ENCODE data around the gene PRCC.

Gene PRCC

DNA sequence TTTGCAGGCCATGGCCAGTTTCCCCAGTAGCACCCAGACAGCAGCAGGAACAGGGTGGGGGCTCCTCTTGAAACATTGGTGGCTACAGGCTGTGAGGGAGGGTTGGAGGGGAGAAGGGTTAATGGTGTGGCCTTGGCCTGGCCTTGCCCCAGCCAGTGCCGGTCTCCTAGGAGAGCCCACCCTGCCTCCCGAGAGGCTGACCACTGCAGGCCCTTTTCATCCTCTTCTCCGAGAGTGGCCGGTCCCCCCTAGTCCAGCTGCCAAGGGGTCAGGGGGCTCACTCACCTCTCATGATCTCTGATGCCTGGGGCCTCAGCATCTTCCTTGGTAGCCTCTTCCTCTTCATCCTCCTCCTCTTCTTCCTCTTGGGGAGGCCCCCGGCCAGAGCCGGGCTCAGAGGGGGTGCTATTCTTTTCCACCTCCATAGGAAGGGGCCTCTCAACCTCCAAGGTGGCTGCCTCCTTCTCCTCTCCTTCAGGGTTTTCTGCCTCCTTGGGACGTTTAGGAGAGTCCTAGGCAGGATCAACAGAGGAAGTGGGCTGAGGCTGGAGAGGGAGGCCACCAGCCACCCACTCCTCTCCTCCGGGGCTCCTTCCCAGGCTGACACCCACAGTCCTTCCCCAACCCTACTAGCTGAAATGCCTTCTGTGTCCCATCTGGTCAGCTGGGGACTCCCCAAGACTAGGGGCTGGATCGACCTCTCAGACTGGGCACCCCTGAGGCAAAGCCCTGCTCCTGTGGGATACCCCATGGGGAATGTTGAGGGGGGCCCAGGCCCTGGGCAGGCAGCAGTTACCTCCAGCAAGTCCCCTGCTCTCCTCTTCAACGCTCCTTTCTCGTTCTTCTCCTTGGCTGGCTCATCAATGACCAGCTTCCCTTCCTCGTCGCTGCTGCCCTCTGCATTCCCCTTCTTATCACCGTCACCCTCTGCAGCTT is 23.7 kb upstream of the PRCC start:
- Histone ChIP-seq H3K4me3 (no peak overlapping the region), H3K27ac (peak overlapping the region in 10 of 21 experiments; percentile 11 to 100 (median 77))

DNA sequence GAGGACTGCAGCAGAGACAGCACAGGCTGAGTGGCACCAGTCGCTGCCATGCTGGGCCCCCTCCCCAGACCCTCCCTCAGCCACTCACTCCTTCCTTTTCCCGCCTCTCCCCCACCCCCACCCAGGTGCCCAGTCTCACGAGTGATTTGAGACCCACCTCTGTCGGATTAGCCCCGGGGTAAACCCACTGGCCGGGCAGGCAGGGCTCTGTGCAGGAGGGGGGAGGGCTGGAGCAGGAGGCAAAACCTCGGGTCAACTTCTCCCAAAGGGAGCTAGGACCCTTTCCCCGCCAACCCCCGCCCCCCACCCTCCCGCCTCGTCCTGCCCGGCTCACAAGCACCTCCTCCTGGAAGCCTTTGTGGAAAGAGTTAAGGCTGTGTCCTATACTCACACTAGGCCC is 23.0 kb upstream of the PRCC start:
- Histone ChIP-seq H3K27ac (peak overlapping the region in 12 of 21 experiments; percentile 11 to 100 (median 61)), H3K4me3 (no peak overlapping the region)

DNA sequence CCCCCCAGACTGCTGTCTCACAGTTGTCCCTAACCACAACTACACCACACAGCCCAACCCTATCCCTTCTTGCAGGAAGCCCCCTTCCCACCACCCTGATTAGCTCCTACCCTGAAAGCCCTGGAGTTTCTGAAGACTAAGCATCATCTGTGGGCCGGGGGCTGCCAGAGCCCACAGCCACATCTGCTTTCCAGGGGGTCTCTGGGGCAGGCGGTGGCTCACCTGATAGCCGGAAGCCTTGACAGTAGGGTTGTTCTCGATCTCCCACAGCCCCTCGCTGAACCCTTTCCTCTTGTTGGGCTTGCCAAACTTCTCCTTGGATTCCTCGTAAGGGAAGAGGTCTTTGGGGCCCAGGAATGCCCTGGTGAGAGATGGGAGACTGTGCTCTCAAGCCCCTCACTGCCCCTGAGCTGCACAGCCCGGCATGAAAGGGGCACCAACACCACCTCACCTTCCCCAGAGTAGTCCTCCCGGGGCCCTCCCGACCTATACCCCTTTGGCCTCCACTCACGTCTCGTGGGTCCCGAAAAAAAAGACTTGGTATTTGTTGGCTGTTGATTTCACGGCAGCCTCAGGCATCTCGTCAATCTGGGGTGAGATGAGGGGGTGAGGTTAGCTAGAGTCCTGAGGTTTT is 22.4 kb upstream of the PRCC start:
- Histone ChIP-seq H3K27ac (peak overlapping the region in 16 of 21 experiments; percentile 9 to 100 (median 97)), H3K4me3 (no peak overlapping the region)

DNA sequence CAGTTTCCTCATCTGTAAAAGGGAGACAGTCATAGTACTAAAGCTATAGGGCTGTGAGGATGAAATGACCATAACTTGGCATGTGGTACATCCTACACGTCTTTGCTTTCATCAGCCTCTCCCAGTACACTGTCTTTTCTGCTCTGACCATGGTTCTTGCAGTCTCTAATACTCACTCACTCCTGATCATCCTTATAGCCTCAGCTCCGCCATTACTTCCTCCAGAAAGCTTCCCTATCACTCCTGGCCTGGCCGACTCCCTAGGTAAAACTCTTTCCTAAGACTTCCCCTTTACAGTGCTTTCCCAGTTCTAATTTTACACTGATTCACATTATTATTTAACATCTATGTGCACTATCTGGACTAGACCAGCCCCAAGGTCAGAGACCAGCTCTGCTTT is 21.5 kb upstream of the PRCC start:
- Histone ChIP-seq H3K27ac (peak overlapping the region in 18 of 21 experiments; percentile 94 to 100 (median 99)), H3K4me3 (no peak overlapping the region)

DNA sequence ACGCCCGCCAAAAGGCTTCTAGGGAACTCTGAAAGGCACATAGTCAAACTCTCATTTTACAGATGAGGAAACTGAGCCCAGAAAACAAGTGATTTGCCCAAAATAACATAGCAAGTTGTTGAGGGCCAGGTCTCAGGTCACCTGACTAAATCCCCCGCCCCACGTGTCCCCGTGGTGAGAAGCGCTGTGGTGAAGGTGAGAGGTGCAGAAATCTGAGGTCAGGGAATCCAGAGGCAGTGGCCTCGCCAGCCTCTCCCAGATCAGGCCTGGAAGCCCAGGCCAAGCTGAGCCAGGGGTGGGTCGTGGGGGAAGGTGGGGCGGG is 21.0 kb upstream of the PRCC start:
- Histone ChIP-seq H3K4me3 (peak overlapping the region in 6 of 7 experiments; percentile 19 to 97 (median 79)), H3K27ac (peak overlapping the region; percentile 79 to 100 (median 99))

DNA sequence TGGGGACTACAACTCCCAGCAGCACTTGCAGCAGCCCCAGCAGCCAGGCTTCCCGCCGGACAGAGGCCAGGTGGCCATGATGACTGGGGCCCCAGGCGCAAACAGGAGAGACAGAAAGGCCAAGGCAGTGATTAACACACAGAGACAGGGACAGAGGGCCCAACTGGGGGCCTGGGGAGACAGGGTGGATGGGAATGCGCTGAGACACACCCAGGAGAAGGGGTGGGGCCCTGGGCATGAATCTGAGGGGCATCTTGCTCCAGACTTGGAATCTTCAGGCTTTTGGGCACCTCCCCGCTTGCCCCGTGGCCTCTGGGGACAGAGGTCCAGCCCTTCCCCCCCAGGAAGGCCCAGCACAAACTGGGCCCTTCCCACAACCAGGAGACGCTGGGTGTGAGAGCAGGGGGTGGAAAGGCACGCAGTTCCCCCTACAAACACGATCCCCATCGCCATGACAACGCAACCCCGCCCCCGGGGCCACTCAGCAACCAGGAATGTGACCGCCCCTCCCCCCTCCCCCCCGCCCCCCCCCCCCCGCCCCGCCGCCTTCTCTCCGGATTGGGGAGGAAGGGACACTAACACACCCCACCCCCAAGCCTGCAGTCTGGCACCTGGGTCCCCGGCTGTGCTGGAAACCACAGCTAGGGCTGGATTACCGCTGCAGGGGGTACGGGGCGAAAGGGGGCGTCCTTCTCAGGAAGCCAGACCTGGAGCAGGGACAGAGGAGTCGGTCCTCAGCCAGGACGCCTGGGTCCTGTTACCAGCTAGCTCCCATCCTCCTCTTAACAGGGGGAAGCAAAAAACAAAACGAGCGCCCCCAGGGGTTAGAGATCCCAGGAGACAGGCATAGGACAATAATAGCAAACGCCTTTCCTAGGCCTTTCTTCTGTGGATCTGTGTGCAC is 20.4 kb upstream of the PRCC start:
- Histone ChIP-seq H3K4me3 (peak overlapping the region; percentile 22 to 97 (median 66)), H3K27ac (peak overlapping the region; percentile 79 to 100 (median 99))

DNA sequence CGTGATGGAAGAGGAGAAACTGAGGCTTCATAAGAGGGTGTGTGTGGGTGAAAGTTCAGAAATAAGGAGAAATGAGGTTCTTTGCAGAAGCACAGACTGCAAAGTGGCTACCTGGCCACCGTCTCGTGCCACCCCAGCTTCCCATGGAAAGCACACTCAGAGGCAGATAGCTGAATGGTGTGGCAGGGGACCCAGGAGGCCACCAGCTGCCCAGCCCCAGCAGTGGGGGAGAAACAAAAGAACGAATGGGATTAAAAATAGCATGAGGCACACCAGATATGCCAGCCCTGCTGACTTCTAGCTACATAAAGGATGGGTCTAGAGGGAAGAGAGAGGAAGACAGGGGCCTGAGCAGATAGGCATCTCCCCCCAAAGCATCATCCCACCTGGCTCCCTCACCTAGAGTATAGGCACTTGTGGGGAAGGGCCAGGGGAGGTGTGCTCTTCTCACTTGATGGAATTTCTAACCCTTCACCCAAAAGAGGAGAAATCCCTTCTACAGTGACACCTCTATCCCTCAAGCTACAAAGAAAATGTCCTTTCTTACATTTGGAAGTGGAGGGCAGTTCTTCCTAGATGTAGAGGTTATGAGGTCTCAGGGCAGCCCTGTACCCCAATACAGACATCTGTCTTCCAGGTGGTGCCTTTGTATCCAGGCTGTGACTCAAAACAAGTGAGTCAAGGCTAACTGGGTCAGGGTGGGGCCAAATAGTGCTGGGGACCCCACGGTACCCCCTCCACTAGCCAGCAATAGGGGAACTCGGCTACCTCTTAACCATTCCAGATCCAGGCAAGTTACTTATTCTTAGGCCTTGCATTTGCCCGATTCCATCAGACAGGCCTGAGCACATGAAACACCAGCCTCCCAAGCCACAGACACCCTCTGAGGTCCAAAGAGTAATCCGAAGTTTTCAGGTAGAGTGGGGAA is 19.3 kb upstream of the PRCC start:
- H3K27ac ChIP-seq = peak overlapping the region; percentile 83 to 100 (median 99)
- peak overlapping the region; percentile 22 to 99 (median 92) for H3K4me3 ChIP-seq

DNA sequence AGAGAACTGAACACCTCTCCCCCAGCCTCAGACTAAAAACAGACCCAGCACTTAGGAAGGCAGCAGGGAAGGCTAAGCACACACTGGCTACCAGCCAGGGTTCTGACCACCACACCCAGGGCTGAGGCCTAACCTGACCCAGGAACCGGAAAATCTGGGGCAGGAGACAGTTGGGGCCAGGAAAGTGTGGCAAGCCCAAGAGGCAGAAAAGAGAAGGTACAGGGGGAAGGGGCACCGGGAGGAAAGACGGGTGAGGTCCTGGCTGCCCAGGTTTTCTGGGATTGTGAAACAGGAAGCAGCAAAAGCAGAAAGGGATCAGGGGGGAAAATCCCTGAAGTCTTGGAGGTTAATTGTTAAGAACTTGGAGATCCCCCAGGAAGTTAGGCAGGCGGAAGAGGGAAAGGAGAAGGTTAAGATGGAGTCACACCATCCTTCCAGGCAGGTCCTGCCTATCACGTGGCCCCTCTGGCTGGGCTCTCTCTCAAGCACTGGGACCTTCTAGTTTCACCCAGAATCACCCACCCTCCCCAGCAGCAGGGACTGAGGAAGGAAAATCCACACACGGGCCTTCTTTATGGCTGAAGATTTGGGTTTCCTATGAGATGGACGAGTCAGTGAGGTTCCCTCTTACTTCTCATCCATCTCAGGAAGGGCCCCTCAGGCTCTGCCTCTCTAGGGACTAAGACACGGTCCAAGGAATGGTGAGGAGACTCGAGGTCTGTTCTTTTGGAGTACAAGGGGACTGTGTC is 18.5 kb upstream of the PRCC start:
- Histone ChIP-seq H3K27ac (peak overlapping the region; percentile 83 to 100 (median 99)), H3K4me3 (peak overlapping the region; percentile 56 to 99 (median 92))

DNA sequence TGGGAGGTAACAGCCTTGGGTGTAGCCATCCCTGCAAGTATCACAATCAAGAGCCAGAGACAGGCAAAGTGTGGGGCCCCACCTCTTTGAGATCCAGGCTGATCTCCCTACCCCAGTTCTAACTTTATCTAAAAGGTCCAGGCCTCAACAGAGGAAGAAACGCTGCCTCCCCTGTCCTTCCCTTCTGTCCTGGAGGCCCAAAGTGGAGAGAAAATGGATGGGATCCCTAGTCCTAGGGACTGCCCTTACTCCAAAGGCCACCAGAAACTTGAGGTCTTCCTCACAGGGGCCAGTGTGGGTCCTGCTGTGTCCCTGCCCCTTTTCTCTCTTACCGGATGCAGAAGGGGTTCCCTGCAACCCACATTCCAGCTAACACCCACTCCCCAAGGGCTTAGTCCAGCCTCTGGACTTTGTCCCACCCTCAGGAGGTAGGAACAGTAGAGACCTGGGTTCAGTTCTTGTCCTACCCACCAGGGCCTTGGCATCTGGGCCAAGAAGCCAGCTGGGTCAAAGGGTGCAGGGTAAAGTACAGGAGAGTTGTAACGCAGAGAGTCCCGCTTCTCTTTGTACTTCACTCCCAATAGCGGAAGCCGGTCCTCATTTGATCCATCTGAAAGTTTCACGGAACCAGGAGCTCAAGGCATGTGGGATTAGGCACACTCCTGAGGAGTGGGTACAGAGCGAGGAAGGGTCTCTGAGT is 17.8 kb upstream of the PRCC start:
- peak overlapping the region; percentile 83 to 100 (median 99) for H3K27ac ChIP-seq
- peak overlapping the region; percentile 56 to 99 (median 92) for H3K4me3 ChIP-seq

DNA sequence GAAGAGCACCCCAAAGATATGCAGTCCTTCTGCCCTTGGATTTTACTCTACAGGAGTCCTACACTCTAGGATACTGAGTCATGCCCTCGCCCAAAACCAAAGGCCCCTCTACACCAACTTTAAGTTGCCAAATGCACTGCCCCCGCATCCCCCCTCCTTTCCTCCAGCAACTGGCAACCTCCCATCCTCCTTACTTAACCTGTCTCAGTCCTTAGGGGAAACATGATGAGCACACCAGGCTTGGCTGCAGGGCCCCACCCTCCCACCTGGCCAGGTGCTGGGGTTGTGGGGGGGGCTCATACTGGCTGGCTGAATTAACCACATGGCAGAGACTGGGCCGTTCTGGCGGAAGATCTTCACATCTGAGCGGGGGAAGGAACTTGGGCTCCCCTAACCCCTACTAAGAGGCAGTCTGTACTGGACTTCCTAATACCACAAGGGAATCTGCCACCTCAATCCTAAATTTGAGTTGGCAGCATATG is 17.1 kb upstream of the PRCC start:
- Histone ChIP-seq H3K4me3 (peak overlapping the region; percentile 56 to 99 (median 92)), H3K27ac (peak overlapping the region; percentile 83 to 100 (median 99))

DNA sequence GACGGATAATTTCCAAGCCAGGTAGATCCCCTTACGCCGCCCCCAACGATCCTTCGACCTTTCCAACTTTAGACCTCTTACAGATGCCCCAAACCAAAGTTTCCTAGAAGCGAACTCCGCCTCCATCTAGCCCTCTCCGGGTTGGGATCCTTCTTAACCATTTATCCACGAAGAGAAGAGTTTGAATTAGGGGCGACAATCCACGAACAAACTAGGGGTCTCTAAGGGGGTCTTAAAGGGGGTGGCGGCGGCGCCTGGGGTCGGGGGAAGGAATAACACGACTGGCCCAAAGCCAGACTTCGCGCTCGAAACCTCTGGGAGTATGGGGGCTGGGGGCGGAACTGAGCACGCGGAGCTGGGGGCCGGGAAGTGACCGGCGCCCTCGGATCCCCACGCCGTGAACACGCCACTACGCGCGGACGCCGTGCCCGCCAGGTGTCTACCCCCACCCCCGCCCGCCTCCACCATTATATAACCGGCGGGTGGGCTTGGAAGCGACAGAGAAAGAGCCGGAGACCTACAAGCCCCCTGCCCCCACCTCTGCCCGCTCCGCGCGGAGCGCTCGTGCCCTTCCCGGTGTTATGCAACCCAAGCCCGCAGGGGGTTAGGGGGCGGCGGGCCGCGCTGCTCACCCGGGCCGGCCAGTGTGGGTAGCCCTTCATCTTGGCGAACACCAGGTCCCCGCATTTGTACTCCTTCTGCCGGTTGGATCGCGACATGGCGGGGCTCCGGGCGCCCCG is 16.5 kb upstream of the PRCC start:
- Histone ChIP-seq H3K4me3 (peak overlapping the region; percentile 56 to 99 (median 92)), H3K27ac (peak overlapping the region; percentile 83 to 100 (median 99))

DNA sequence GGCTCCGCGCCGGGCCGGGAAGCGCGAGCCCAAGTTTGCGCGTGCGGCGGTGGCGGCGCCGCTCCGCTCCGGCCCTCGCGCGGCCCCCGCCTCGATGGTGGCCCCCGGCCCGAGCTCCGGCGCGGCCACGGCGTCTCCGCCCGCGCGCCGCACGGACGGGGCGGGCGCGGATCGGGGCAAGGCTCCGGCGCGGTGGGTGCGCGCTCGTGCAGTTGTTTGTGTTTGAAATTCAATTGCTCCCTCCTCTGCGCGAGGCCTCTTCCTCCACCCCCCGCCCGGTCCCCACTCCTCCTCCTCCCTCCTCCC is 15.9 kb upstream of the PRCC start, which contains the start of gene HDGF:
HDGF (minus strand) TSS at position 225 of the 306 bp plus-strand sequence. CDS start 246 bp downstream, outside the sequence.
- H3K27ac ChIP-seq = peak within 1 kb of the TSS; percentile 83 to 100 (median 99)

DNA sequence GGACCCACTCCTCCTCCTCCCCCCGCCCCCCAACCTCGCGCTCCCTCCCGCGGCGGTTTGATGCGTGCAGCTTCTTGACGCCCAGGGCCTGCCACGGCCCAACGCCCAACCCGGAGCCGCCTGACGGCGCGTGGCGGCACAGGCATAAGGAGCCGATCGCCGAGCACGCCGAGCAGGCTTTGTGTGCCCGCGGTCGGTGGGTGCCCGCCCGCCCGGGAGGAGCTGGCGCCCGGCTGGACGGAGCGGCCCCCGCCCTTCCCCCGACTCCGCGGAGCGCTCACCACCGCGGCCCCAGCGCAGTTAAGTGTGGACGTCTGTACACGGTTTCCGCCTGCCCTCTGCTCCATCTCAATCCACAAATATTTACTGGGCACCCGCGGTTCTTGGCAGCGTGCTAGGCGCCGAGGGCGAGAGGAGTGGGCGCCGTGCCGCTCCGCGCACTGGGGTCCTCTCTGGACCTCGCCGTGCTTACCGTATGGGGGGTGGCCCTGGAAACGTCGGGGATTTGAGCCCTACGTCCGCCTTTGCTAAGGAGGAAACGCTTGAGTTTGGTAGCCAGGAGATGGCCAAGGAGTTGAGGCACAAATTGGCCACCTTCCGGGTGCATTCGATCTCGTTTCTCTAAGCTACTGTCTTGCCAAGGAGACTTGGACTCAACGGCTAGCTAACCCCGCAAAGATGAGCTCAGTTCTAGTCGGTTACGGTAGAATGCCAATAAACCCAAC is 15.4 kb upstream of the PRCC start:
- peak overlapping the region; percentile 78 to 100 (median 99) for H3K27ac ChIP-seq

More for the DNA sequence above, 15.9 kb upstream of the PRCC start, which contains the start of gene HDGF:
- H3K4me3 ChIP-seq = peak within 1 kb of the TSS; percentile 56 to 99 (median 92)

DNA sequence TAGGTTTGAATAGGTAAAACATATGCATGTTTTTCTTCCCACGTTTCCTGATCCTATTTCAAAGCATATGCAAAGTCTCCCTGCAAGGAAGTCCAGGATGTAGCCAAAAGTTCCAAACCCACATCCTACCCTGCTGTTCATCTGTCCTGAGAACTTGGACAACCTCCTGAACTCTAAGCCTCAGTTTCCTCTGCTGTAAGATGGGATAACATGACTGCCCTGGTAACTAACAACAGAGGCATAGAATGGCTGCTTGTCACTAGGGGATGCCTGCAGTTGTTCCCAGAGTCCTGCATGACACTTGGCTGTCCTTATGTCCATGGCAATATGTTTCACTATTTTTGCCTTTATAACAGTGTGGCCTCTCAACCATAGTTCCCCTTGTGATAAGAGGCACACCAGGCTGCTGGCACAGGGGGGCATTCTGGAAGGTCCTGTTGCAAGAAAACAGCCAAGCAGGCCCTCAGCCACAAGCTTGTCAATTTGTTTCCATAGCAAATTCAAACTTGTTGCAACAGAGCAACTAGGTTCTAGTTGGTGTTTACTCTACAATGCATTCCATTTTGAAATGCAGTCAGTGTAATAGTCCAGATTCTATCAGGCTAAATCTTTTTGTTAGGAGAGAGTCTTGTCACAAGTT is 14.4 kb upstream of the PRCC start:
- H3K27ac ChIP-seq = peak overlapping the region in 13 of 21 experiments; percentile 97 to 100 (median 99)
- H3K4me3 ChIP-seq = peak overlapping the region in 3 of 7 experiments; percentile 66 to 94 (median 83)

More for the DNA sequence above, 15.4 kb upstream of the PRCC start:
- peak overlapping the region; percentile 56 to 99 (median 92) for H3K4me3 ChIP-seq

DNA sequence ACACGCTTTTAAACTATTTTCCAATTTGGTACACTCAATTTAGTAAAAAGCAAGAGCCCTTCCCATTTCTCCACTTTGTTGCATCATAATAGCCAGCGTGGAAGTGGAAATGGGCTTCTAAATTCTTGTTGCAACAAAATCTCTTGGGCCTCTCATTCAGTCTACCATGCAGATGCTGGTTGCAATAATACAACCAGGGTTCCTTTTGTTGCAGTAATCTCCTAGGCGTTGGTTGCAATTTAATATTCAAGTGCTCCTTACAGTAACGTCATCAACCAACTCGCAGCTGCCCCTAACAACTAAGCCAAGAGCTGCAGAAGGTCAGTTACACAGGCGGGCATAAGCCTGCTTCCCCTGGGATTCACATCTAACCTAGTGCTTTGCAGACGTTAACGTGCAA is 13.1 kb upstream of the PRCC start:
- no peak overlapping the region for H3K4me3 ChIP-seq
- no peak overlapping the region for H3K27ac ChIP-seq

Measured in skin epidermis (tissue), 12 donors.